Measurements from ENCODE around the gene FOLR1. TPM values are rescaled to one million over a fixed set of nuclear protein-coding genes. Genes with fewer than 3 reads are reported as not detected.

The FOLR1 gene
- total RNA-seq, 1 donor from 2014 or later: 5.6 TPM

GRCh38 chr11:72233056-72233772 lies 41.3 kb downstream of the FOLR1 start:
- H3K27ac Mint-ChIP-seq: no peak overlapping the region
- no peak for TF ChIP-seq CTCF (IDR thresholded peaks at IDR 0.05; ENCODE audit: unreplicated experiment)
- no peaks in the 10 kb centered on the region for H3K4me1 Mint-ChIP-seq (ENCODE audit: low read depth)
- no peak for DNase-seq (ENCODE audit: low spot score, unreplicated experiment)
- H3K27me3 Mint-ChIP-seq: peaks cover under 1% of the 10 kb centered on the region
- no peaks in the 10 kb centered on the region for H3K9me3 Mint-ChIP-seq (ENCODE audit: low read depth)
- peaks cover 32% of the 10 kb centered on the region for H3K36me3 Mint-ChIP-seq (ENCODE audit: insufficient read depth)
- H3K4me3 Mint-ChIP-seq (ENCODE audit: low read depth): no peak overlapping the region

- Mint-ChIP-seq H3K4me3 (ENCODE audit: low read depth) (no peak overlapping the region), H3K27ac (no peak overlapping the region), H3K9me3 (ENCODE audit: low read depth) (no peaks in the 10 kb centered on the region), H3K27me3 (peaks cover 5% of the 10 kb centered on the region), H3K4me1 (ENCODE audit: low read depth) (peaks cover 2% of the 10 kb centered on the region), H3K36me3 (ENCODE audit: insufficient read depth) (peaks cover 35% of the 10 kb centered on the region)
- TF ChIP-seq CTCF (IDR thresholded peaks at IDR 0.05; ENCODE audit: unreplicated experiment): no peak
- DNase-seq (ENCODE audit: low spot score, unreplicated experiment): no peak
Observed at GRCh38 chr11:72233773-72234513, 42.0 kb downstream of the FOLR1 start.

GRCh38 chr11:72234514-72234830 lies 42.5 kb downstream of the FOLR1 start:
- DNase-seq (ENCODE audit: low spot score, unreplicated experiment): no peak
- Mint-ChIP-seq H3K27me3 (peaks cover 11% of the 10 kb centered on the region), H3K27ac (no peak overlapping the region), H3K36me3 (ENCODE audit: insufficient read depth) (peaks cover 31% of the 10 kb centered on the region), H3K4me3 (ENCODE audit: low read depth) (no peak overlapping the region), H3K9me3 (ENCODE audit: low read depth) (no peaks in the 10 kb centered on the region), H3K4me1 (ENCODE audit: low read depth) (peaks cover 6% of the 10 kb centered on the region)
- no peak for TF ChIP-seq CTCF (IDR thresholded peaks at IDR 0.05; ENCODE audit: unreplicated experiment)

- Mint-ChIP-seq H3K4me3 (ENCODE audit: low read depth) (no peak overlapping the region), H3K9me3 (ENCODE audit: low read depth) (no peaks in the 10 kb centered on the region), H3K27me3 (peaks cover 12% of the 10 kb centered on the region), H3K36me3 (ENCODE audit: insufficient read depth) (peaks cover 31% of the 10 kb centered on the region), H3K27ac (no peak overlapping the region), H3K4me1 (ENCODE audit: low read depth) (peaks cover 6% of the 10 kb centered on the region)
- DNase-seq (ENCODE audit: low spot score, unreplicated experiment): no peak
- no peak for TF ChIP-seq CTCF (IDR thresholded peaks at IDR 0.05; ENCODE audit: unreplicated experiment)
Observed at GRCh38 chr11:72234920-72235319, 43.0 kb downstream of the FOLR1 start.

- no peak overlapping the region for H3K4me3 Mint-ChIP-seq (ENCODE audit: low read depth)
- no peak for TF ChIP-seq CTCF (IDR thresholded peaks at IDR 0.05; ENCODE audit: unreplicated experiment)
- H3K9me3 Mint-ChIP-seq (ENCODE audit: low read depth): no peaks in the 10 kb centered on the region
- peaks cover 16% of the 10 kb centered on the region for H3K27me3 Mint-ChIP-seq
- peaks cover 31% of the 10 kb centered on the region for H3K36me3 Mint-ChIP-seq (ENCODE audit: insufficient read depth)
- no peak overlapping the region for H3K27ac Mint-ChIP-seq
- H3K4me1 Mint-ChIP-seq (ENCODE audit: low read depth): peaks cover 8% of the 10 kb centered on the region
- DNase-seq (ENCODE audit: low spot score, unreplicated experiment): no peak
Observed at GRCh38 chr11:72235351-72236057, 43.6 kb downstream of the FOLR1 start.

All from progenitor cell of endocrine pancreas (in vitro differentiated cells).